C4-2B (cell line): ENCODE results near the gene YIPF7.

Experiments used
- H3K27ac ChIP-seq: fragments of 450-650 bp; 2 replicates; pipeline ENCODE4 v1.5.1; 2017
- CTCF ChIP-seq: fragments of 450-650 bp; conservative IDR thresholded peaks from 2 replicates; pipeline ENCODE4 v1.5.1; 2017; ENCODE audit warnings: mild to moderate bottlenecking
- ZFX ChIP-seq: fragments of 450-650 bp; IDR thresholded peaks from 2 replicates; pipeline ENCODE4 v1.6.1; 2017

The YIPF7 gene

DNA sequence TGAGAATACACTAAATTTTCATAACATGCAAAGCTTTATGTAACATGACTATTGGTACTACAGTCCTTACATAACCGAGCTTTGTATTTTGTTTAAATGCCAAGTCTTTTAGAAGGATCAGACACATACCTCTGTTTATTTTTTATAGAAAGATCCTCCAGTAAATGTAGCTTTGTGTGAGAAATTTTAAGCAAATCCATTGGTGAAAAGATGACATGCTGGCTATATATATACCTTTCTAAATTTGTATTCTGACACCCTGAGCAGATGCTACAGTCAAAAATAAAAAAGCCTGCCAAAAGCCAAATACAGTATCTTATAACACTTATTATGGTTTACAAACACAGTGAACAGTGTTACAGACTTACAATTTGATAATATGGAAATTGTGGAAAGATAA is at the start of gene YIPF7:
TSS of gene YIPF7 (minus strand) at position 201 of the 400 bp plus-strand sequence. CDS start 1,525 bp downstream, outside the sequence.
- H3K27ac ChIP-seq = no peak within 1 kb of the TSS
- TF ChIP-seq CTCF (no peak), ZFX (no peak)

GRCh38 chr4:44701037-44701436 is 49.6 kb upstream of the YIPF7 start:
- TF ChIP-seq ZFX (no peak), CTCF (no peak)

GRCh38 chr4:44700427-44700826 is 49.0 kb upstream of the YIPF7 start:
- TF ChIP-seq ZFX = no peak
- no peak for TF ChIP-seq CTCF
- H3K27ac ChIP-seq = no peak overlapping the region

More at GRCh38 chr4:44701037-44701436, 49.6 kb upstream of the YIPF7 start:
- H3K27ac ChIP-seq = no peak overlapping the region

GRCh38 chr4:44684648-44685047 is 33.2 kb upstream of the YIPF7 start:
- TF ChIP-seq ZFX (no peak), CTCF (no peak)
- no peak overlapping the region for H3K27ac ChIP-seq

GRCh38 chr4:44679060-44679459 is 27.6 kb upstream of the YIPF7 start:
- TF ChIP-seq ZFX (no peak), CTCF (no peak)
- H3K27ac ChIP-seq = peak overlapping the region; percentile 85

DNA sequence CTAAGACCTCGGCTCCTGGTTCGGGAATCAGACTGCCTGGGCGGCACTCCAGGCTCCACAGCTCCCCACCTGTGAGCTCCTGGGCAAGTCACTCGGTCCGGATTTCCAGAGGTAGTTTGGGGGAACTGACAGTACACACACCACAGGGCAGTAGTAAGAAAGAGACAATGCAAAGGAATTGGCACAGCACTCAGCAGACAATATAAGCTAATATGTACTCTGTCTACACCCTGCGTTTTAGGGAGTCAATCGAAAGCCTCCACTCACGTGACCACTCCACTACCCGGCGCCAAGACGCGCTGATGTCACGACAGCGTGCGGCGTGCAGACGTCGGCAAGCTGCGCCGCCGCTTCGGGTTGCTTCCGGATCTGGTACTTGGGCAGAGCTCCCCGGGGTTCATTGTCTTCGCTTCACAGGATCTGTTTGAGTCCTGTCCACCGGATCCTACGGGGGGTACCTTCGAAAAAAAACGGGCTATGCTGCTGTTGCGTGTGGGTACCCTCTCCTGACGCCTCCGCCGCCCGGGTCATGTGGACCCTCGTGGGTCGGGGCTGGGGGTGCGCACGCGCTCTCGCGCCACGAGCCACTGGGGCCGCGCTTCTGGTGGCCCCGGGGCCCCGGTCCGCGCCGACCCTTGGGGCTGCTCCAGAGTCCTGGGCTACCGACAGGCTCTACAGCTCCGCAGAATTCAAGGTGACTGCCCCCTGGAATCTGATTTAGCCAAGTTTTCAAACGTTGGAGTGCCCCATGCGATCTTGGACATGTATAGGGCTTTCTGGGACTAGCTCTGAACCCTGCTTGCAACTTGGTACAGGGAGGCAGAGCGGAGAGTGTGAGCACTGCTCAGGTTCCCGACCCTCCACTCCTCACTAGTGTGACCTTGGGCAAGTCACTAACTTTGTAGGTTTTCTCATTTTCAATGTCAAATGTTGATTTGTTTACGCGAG is 26.9 kb upstream of the YIPF7 start, which contains the start of gene GUF1:
TSS of gene GUF1 (plus strand) at position 327 of the 948 bp plus-strand sequence. CDS start at position 530, 203 bp downstream.
- peak within 1 kb of the TSS; percentile 85 for H3K27ac ChIP-seq
- TF ChIP-seq CTCF (no peak), ZFX (no peak)

DNA sequence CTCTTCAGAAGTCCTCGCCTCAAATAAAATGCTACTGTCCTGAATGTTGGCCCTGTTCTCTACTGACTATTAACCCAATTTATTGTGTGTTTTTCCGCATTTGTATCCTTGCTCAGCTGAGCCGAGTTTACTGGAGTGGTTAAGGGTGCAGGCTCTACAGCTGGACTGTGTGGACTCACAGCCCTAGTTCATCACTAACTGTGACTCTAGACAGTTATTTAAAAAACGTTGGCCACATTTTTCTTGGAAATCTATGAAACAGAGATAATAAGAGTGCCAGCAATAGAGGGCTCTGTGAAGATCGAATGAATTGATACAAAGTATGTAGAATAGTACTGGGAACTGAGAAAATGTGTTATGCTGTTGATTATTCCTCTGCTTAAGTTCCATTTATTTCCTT is 23.9 kb upstream of the YIPF7 start:
- H3K27ac ChIP-seq = no peak overlapping the region
- TF ChIP-seq CTCF (no peak), ZFX (no peak)
